ENCODE results near the gene CDH19.

CDH19 gene

GRCh38 chr18:66553824-66554223, 50.1 kb downstream of the CDH19 start:
- no peak for TF ChIP-seq CTCF (conservative IDR thresholded peaks at IDR 0.05; ENCODE audit: low read length)
- DNase-seq (ENCODE audit: low read depth): no peak
- H3K4me3 ChIP-seq (ENCODE audit: low read length): no peak overlapping the region

GRCh38 chr18:66550366-66550765, 53.5 kb downstream of the CDH19 start:
- no peak for DNase-seq (ENCODE audit: low read depth)
- H3K4me3 ChIP-seq (ENCODE audit: low read length): no peak overlapping the region
- no peak for TF ChIP-seq CTCF (conservative IDR thresholded peaks at IDR 0.05; ENCODE audit: low read length)

DNA sequence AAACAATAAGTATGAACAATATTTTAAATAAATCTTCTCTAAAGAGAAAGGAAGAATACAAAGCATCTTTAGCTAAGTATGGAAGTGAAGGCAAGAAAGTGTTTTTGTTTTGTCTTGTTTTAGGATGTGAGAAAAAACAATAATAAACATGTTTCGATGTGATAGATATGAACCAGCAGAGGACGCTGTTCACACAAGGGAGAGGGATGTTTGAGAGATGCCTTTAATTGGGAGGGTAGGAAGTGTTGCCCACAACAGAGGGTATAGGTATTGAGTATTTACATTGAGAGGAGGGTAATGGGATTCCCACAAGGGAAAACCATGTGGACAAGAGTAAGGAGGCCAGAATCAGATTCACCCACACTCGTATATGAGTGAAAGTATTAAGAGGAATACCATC, 55.1 kb downstream of the CDH19 start:
- no peak for TF ChIP-seq CTCF (conservative IDR thresholded peaks at IDR 0.05; ENCODE audit: low read length)
- H3K4me3 ChIP-seq (ENCODE audit: low read length): no peak overlapping the region
- DNase-seq (ENCODE audit: low read depth): no peak

DNA sequence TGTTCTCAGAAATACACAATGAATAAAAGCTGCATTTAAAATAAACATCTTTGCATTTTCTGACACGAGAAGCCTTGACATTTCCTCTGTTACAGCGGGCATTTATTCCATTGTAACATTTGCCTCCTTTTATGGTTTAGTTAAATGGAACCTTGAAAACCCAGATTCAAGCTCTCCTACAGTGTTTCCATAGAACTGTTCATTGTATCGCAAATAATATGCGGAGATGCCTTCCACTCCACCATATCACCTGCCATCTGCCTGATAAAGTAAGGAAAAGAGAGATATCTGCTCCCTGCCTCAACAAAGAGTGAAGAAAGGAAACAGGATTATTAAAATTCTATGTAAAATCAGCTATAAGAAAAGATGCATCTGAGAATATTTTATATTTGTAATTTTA, 69.8 kb downstream of the CDH19 start:
- TF ChIP-seq CTCF (conservative IDR thresholded peaks at IDR 0.05; ENCODE audit: low read length): no peak
- no peak for DNase-seq (ENCODE audit: low read depth)
- H3K4me3 ChIP-seq (ENCODE audit: low read length): no peak overlapping the region

DNA sequence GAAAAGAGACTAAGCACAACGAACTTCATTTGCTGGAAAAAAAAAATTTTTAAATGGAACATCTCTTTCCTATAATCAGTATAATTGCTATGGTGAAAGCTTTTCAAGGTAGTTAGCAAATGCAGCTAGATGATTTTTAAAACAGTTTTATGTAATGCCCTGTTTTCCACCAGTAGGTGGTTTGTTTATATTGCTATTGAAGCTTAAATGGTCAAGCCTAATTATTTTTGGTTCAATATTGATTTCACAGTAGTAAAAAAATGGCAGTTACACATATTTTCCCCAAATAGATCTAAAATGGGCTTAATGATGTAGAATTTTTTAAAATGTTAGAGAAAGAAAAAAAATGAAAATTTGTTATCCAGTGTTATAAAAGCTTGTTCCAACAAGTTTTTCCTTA, 70.2 kb downstream of the CDH19 start:
- DNase-seq (ENCODE audit: low read depth): no peak
- no peak overlapping the region for H3K4me3 ChIP-seq (ENCODE audit: low read length)
- no peak for TF ChIP-seq CTCF (conservative IDR thresholded peaks at IDR 0.05; ENCODE audit: low read length)

- no peak overlapping the region for H3K4me3 ChIP-seq (ENCODE audit: low read length)
- no peak for TF ChIP-seq CTCF (conservative IDR thresholded peaks at IDR 0.05; ENCODE audit: low read length)
- no peak for DNase-seq (ENCODE audit: low read depth)
Measured at GRCh38 chr18:66523219-66523991, 80.5 kb downstream of the CDH19 start.

GRCh38 chr18:66513996-66514395, 89.9 kb downstream of the CDH19 start:
- no peak overlapping the region for H3K4me3 ChIP-seq (ENCODE audit: low read length)
- no peak for DNase-seq (ENCODE audit: low read depth)
- no peak for TF ChIP-seq CTCF (conservative IDR thresholded peaks at IDR 0.05; ENCODE audit: low read length)
